Activated CD4-positive, alpha-beta T cell treated with anti-CD3 and anti-CD28 coated beads, Interleukin-2, Interleukin-6, amounts not matched to agents 100 ng/mL and 50 ng/mL, durations not matched to agents 16 hours and 8 hours (primary cell): ENCODE data around the gene GORASP1.

Experiments
- DNase-seq: peaks from one replicate; pipeline ENCODE4 v3.0.0-alpha.2; 2020

GORASP1 gene

GRCh38 chr3:39101022-39101689 is 6.3 kb downstream of the GORASP1 start:
- DNase-seq: peak; percentile 65

- DNase-seq: no peak
Observed at GRCh38 chr3:39100500-39100886, 6.9 kb downstream of the GORASP1 start.

- DNase-seq: no peak
Observed at GRCh38 chr3:39099738-39100499, 7.5 kb downstream of the GORASP1 start.

- DNase-seq: no peak
Observed at GRCh38 chr3:39099242-39099641, 8.2 kb downstream of the GORASP1 start.

GRCh38 chr3:39098473-39099000 is 8.9 kb downstream of the GORASP1 start:
- no peak for DNase-seq

- DNase-seq: no peak
Observed at GRCh38 chr3:39097716-39098472, 9.5 kb downstream of the GORASP1 start.

GRCh38 chr3:39096775-39097174 is 10.7 kb downstream of the GORASP1 start:
- no peak for DNase-seq

- no peak for DNase-seq
Observed at GRCh38 chr3:39095778-39096177, 11.6 kb downstream of the GORASP1 start.

- no peak for DNase-seq
Observed at GRCh38 chr3:39094851-39095677, 12.4 kb downstream of the GORASP1 start.

GRCh38 chr3:39090922-39091321 is 16.5 kb downstream of the GORASP1 start:
- no peak for DNase-seq

- no peak for DNase-seq
Observed at GRCh38 chr3:39088889-39089288, 18.5 kb downstream of the GORASP1 start.

GRCh38 chr3:39088456-39088855 is 19.0 kb downstream of the GORASP1 start:
- no peak for DNase-seq

GRCh38 chr3:39086144-39086543 is 21.3 kb downstream of the GORASP1 start:
- no peak for DNase-seq

- no peak for DNase-seq
Observed at GRCh38 chr3:39082666-39083313, 24.6 kb downstream of the GORASP1 start.

GRCh38 chr3:39080026-39080425 is 27.4 kb downstream of the GORASP1 start:
- DNase-seq: no peak

GRCh38 chr3:39079530-39079929 is 27.9 kb downstream of the GORASP1 start:
- DNase-seq: no peak

GRCh38 chr3:39075910-39076309 is 31.5 kb downstream of the GORASP1 start:
- no peak for DNase-seq

GRCh38 chr3:39068556-39068955 is 38.9 kb downstream of the GORASP1 start:
- no peak for DNase-seq

GRCh38 chr3:39067286-39067685 is 40.1 kb downstream of the GORASP1 start:
- no peak for DNase-seq

- peak; percentile 53 for DNase-seq
Observed at GRCh38 chr3:39065197-39065596, 42.2 kb downstream of the GORASP1 start.

GRCh38 chr3:39064646-39065045 is 42.8 kb downstream of the GORASP1 start:
- no peak for DNase-seq

- peak; percentile 49 for DNase-seq
Observed at GRCh38 chr3:39063143-39063542, 44.3 kb downstream of the GORASP1 start.
